HepG2 (cell line): Measurements from ENCODE around the gene ELOVL2. TPM values are rescaled to one million over a fixed set of nuclear protein-coding genes. Genes with fewer than 3 reads are reported as not detected.

Source experiments
- ASH2L ChIP-seq: fragments of 300-600, 200-600 bp; sonication (generic); IDR thresholded peaks from 2 replicates; pipeline ENCODE4 v1.7.0; 2017; ENCODE audit warnings: low read depth, mild to moderate bottlenecking, moderate library complexity, mixed read lengths, low read length; ENCODE audit not compliant: insufficient read length
- CREM ChIP-seq, 2 experiments: sonication (generic) in 1 of 2; formaldehyde crosslinking in 1 of 2; IDR thresholded peaks; 2 replicates each; pipeline versions ENCODE4 v1.4.0 to v1.6.1; 2016 to 2020; ENCODE audit warnings: antibody characterized with exemption in 1 of 2, mild to moderate bottlenecking in 1 of 2, missing genetic modification reagents in 1 of 2
- FIP1L1 ChIP-seq: fragments of 200-400 bp; formaldehyde crosslinking; IDR thresholded peaks from 2 replicates; pipeline ENCODE4 v1.6.1; 2018; ENCODE audit warnings: low read depth, mild to moderate bottlenecking, low read length, moderate library complexity, borderline replicate concordance; ENCODE audit not compliant: insufficient read depth
- HOXA3 ChIP-seq: sonication (generic); formaldehyde crosslinking; IDR thresholded peaks from 2 replicates; pipeline ENCODE4 v1.5.0; 2020; ENCODE audit warnings: missing genetic modification reagents
- KDM3A ChIP-seq: IDR thresholded peaks from 2 replicates; pipeline ENCODE4 v1.6.1; 2018; ENCODE audit warnings: low read depth, missing compliant biosample characterization
- MED1 ChIP-seq: sonication (generic); formaldehyde crosslinking; IDR thresholded peaks from 2 replicates; pipeline ENCODE4 v1.4.0; 2020; ENCODE audit warnings: missing genetic modification reagents
- NFATC3 ChIP-seq: sonication (generic); formaldehyde crosslinking; IDR thresholded peaks from 2 replicates; pipeline ENCODE4 v1.5.1; 2020; ENCODE audit warnings: mild to moderate bottlenecking, missing genetic modification reagents
- NFE2L2 ChIP-seq: fragments of 150-350 bp; IDR thresholded peaks from 2 replicates; pipeline ENCODE4 v1.6.1; 2014; ENCODE audit warnings: low read length
- NR2F1 ChIP-seq, 2 experiments: fragments of 450-650 bp in 1 of 2; formaldehyde crosslinking in 1 of 2; IDR thresholded peaks; 2 replicates each; pipeline versions ENCODE4 v1.5.0 to v1.6.1; 2016 to 2020; ENCODE audit warnings: mild to moderate bottlenecking in 1 of 2, missing compliant biosample characterization in 1 of 2, missing genetic modification reagents in 1 of 2, moderate library complexity in 1 of 2
- PHB2 ChIP-seq: fragments of 450-650 bp; IDR thresholded peaks from 2 replicates; pipeline ENCODE4 v1.6.1; 2018; ENCODE audit not compliant: partially characterized antibody
- RARA ChIP-seq: IDR thresholded peaks from 2 replicates; pipeline ENCODE4 v1.6.1; 2016; ENCODE audit warnings: missing genetic modification reagents, missing compliant biosample characterization
- SMARCE1 ChIP-seq: fragments of 450-650 bp; IDR thresholded peaks from 2 replicates; pipeline ENCODE4 v1.6.1; 2017; ENCODE audit warnings: borderline replicate concordance
- TRIM24 ChIP-seq: sonication (generic); formaldehyde crosslinking; IDR thresholded peaks from 2 replicates; pipeline ENCODE4 v1.8.0; 2022; ENCODE audit warnings: mild to moderate bottlenecking, missing genetic modification reagents
- ZFP37 ChIP-seq: sonication (generic); formaldehyde crosslinking; IDR thresholded peaks from 2 replicates; pipeline ENCODE4 v1.4.0; 2020; ENCODE audit warnings: missing genetic modification reagents, borderline replicate concordance
- ZNF441 ChIP-seq: sonication (generic); formaldehyde crosslinking; IDR thresholded peaks from 2 replicates; pipeline ENCODE4 v1.7.0; 2021; ENCODE audit warnings: missing genetic modification reagents, borderline replicate concordance
- ZNF569 ChIP-seq: sonication (generic); formaldehyde crosslinking; IDR thresholded peaks from 2 replicates; pipeline ENCODE4 v1.5.0; 2020; ENCODE audit warnings: mild to moderate bottlenecking, missing genetic modification reagents, moderate library complexity, borderline replicate concordance
- ZNF615 ChIP-seq: sonication (generic); formaldehyde crosslinking; IDR thresholded peaks from 2 replicates; pipeline ENCODE4 v1.5.0; 2020; ENCODE audit warnings: mild to moderate bottlenecking, missing genetic modification reagents, borderline replicate concordance
- polyA plus RNA-seq, 8 experiments: library from polyadenylated mRNA; depleted of rRNA in 3 of 8; stranded (reverse) in 7 of 8; unstranded in 1 of 8; fragments of >200 nt; fragmentation: Illumina TruSeq in 4 of 8; extraction: Trizol in 4 of 8; gene quantifications; 2 replicates each; pipeline versions ENCODE4 v1.2.1 to v1.2.3, GENCODE V29; 2011 to 2016; ENCODE audit warnings: low read depth in 4 of 8, missing spikeins in 1 of 8, mixed read lengths in 1 of 8; ENCODE audit not compliant: insufficient read depth in 1 of 8
- total RNA-seq, 5 experiments: library from RNA; depleted of rRNA; stranded (reverse); fragments of >200 nt; fragmentation: Illumina TruSeq; extraction: Trizol; gene quantifications; 2 replicates each; pipeline ENCODE4 v1.2.3, GENCODE V29; 2016; ENCODE audit warnings: low read depth in 1 of 5
- TF ChIP-seq, protein P1 (sequence below): sonication (generic); formaldehyde crosslinking; IDR thresholded peaks from 2 replicates; pipeline ENCODE4 v1.4.0; 2020; ENCODE audit warnings: missing genetic modification reagents, mild to moderate bottlenecking, borderline replicate concordance
- TF ChIP-seq, protein P2 (sequence below): sonication (generic); formaldehyde crosslinking; conservative IDR thresholded peaks from 2 replicates; pipeline ENCODE4 v1.4.0; 2020; ENCODE audit warnings: missing genetic modification reagents
- TF ChIP-seq, protein P3 (sequence below): sonication (generic); formaldehyde crosslinking; conservative IDR thresholded peaks from 2 replicates; pipeline ENCODE4 v1.8.0; 2022; ENCODE audit warnings: low read depth, missing genetic modification reagents

ELOVL2 gene
- total and polyA plus RNA-seq, 2 of the 13 experiments (the other 11 are each of a cell fraction or from before 2014, with no cell fraction given) = 43.6 to 65.4 TPM

DNA sequence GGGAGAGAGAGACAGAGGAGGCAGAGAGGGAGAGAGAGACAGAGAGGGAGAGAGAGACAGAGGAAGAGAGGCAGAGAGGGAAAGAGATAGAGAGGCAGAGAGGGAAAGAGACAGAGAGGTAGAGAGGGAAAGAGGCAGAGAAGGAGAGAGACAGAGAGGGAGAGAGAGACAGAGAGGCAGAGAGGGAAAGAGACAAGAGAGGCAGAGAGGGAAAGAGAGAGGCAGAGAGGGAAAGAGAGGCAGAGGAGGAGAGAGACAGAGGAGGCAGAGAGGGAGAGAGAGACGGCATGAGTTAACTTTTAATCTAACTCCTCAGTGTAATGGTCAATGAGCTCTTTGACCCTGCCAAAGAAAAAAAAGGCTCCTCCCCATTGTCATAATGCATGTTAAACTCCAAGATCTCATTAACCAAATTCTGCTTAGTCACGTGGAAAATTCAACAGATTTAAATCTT lies 7.1 kb downstream of the ELOVL2 start (continued):
- TF ChIP-seq ZNF615 (no peak), ZNF569 (CRISPR knock-in tag) (no peak), RARA (CRISPR knock-in tag) (no peak), ZNF441 (CRISPR knock-in tag) (no peak), ZFP37 (0 out of 2 replicates have a peak, but pooled peaks have one; percentile 31), CREM (IDR thresholded peaks at IDR 0.05) (no peak), CREM (CRISPR knock-in tag; IDR thresholded peaks at IDR 0.05) (no peak), NFE2L2 (peak; percentile 73; the same call in 1 of the 2 replicates), FIP1L1 (no peak), ASH2L (no peak), SMARCE1 (no peak), NR2F1 (CRISPR knock-in tag; IDR thresholded peaks at IDR 0.05) (no peak), NFATC3 (CRISPR knock-in tag) (no peak), HOXA3 (CRISPR knock-in tag) (no peak), TRIM24 (CRISPR knock-in tag) (no peak), KDM3A (CRISPR knock-in tag) (no peak), PHB2 (no peak), MED1 (CRISPR knock-in tag) (no peak)
- TF ChIP-seq, protein P1, sequence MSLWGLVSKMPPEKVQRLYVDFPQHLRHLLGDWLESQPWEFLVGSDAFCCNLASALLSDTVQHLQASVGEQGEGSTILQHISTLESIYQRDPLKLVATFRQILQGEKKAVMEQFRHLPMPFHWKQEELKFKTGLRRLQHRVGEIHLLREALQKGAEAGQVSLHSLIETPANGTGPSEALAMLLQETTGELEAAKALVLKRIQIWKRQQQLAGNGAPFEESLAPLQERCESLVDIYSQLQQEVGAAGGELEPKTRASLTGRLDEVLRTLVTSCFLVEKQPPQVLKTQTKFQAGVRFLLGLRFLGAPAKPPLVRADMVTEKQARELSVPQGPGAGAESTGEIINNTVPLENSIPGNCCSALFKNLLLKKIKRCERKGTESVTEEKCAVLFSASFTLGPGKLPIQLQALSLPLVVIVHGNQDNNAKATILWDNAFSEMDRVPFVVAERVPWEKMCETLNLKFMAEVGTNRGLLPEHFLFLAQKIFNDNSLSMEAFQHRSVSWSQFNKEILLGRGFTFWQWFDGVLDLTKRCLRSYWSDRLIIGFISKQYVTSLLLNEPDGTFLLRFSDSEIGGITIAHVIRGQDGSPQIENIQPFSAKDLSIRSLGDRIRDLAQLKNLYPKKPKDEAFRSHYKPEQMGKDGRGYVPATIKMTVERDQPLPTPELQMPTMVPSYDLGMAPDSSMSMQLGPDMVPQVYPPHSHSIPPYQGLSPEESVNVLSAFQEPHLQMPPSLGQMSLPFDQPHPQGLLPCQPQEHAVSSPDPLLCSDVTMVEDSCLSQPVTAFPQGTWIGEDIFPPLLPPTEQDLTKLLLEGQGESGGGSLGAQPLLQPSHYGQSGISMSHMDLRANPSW = no peak
- TF ChIP-seq, protein P2, sequence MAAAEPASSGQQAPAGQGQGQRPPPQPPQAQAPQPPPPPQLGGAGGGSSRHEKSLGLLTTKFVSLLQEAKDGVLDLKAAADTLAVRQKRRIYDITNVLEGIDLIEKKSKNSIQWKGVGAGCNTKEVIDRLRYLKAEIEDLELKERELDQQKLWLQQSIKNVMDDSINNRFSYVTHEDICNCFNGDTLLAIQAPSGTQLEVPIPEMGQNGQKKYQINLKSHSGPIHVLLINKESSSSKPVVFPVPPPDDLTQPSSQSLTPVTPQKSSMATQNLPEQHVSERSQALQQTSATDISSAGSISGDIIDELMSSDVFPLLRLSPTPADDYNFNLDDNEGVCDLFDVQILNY (CRISPR knock-in tag) = no peak
- TF ChIP-seq, protein P3, sequence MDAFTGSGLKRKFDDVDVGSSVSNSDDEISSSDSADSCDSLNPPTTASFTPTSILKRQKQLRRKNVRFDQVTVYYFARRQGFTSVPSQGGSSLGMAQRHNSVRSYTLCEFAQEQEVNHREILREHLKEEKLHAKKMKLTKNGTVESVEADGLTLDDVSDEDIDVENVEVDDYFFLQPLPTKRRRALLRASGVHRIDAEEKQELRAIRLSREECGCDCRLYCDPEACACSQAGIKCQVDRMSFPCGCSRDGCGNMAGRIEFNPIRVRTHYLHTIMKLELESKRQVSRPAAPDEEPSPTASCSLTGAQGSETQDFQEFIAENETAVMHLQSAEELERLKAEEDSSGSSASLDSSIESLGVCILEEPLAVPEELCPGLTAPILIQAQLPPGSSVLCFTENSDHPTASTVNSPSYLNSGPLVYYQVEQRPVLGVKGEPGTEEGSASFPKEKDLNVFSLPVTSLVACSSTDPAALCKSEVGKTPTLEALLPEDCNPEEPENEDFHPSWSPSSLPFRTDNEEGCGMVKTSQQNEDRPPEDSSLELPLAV (CRISPR knock-in tag) = no peak
